Measurements from ENCODE around the gene TUFM. TPM values are rescaled to one million over a fixed set of nuclear protein-coding genes. Genes with fewer than 3 reads are reported as not detected.

TUFM gene
- total RNA-seq, 1 experiment from 2014 or later: 361 TPM

DNA sequence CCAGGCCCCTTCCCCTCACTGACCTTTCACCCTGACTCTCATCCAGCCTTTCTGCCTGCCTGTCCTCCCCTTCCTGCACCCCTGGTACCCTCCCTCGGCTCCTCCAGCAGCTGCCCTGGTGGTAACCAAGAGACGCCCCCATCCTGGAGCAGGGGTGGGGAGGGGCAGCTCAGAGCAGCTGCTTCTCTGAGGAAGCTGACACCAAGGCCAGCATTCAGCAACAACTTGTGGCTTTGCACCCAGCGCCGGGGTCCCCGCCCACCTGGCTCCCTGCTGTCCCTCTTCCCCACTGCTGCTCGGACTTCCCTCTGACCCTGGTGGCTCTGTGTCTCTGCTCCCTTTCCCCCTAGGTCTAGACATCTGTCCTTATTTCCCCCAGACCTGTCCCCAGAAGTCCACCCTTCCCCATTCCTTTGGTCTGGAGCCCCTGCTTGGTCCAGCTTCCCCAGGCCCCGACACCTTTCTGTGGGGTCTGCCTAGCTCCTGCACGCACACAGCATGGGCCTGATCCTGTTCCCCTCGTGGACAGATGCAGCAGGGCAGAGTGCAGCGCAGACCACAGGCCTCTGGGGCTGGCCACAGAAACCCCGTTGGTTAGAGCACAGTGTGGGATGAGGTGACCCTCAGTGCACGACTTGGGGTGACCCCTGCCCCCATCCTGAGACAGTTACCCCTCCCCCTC is 31.0 kb upstream of the TUFM start:
- ChIA-PET RAD21 (ENCODE audit: low non-redundant PET in 1 of 2, low total read pairs in 2 of 2, uncharacterized antibody in 2 of 2, unreplicated experiment in 2 of 2) (no interaction called here), CTCF (no interaction called here), POLR2A (no interaction called here)
- no TSS peak for BruUV-seq (replicated peaks)
- Histone ChIP-seq H3K4me3 (replicated peaks in 1 of 2; ENCODE audit: low read depth in 1 of 2, low read length in 2 of 2) (no peak overlapping the region), H3K9me3 (ENCODE audit: control insufficient read depth in 1 of 2, insufficient read depth in 1 of 2, low read depth in 1 of 2, low read length in 2 of 2) (no peaks in the 10 kb centered on the region), H2AFZ (ENCODE audit: low read depth, low read length, poor library complexity, severe bottlenecking) (no peak overlapping the region), H3K27ac (ENCODE audit: low read depth, low read length) (no peak overlapping the region), H3K4me1 (ENCODE audit: control insufficient read depth in 1 of 2, insufficient read depth in 2 of 2, low read length in 2 of 2) (peaks cover 5 to 17% of the 10 kb centered on the region in 2 experiments; a peak in 2 of 4 replicates), H4K20me1 (ENCODE audit: insufficient read depth) (no peaks in the 10 kb centered on the region), H3K9me2 (ENCODE audit: insufficient read depth) (no peaks in the 10 kb centered on the region), H3K27me3 (ENCODE audit: insufficient read depth, low read length) (no peaks in the 10 kb centered on the region), H3K79me2 (ENCODE audit: insufficient read depth, low read length) (no peaks in the 10 kb centered on the region), H3K9ac (ENCODE audit: low read length) (no peak overlapping the region), H3K36me3 (ENCODE audit: control insufficient read depth in 1 of 2, insufficient read depth in 2 of 2, low read length in 2 of 2) (peaks cover 6 to 9% of the 10 kb centered on the region in 2 experiments; a peak in 2 of 4 replicates), H3K4me2 (ENCODE audit: low read length) (no peak overlapping the region)
- no peak for DNase-seq (ENCODE audit: low read depth, low spot score)
- ATAC-seq: no peak
- TF ChIP-seq CEBPB (IDR thresholded peaks at IDR 0.05; ENCODE audit: low read depth): no peak
- no peak for TF ChIP-seq ZNF274 (IDR thresholded peaks at IDR 0.05; ENCODE audit: low read depth, low read length)
- no peak for TF ChIP-seq CBX3 (IDR thresholded peaks at IDR 0.05; ENCODE audit: low read depth)
- TF ChIP-seq SRF (IDR thresholded peaks at IDR 0.05; ENCODE audit: low read depth): no peak
- TF ChIP-seq YY1 (IDR thresholded peaks at IDR 0.05; ENCODE audit: extremely low read depth, insufficient replicate concordance, low read depth, low read length): no peak
- TF ChIP-seq, protein P1, sequence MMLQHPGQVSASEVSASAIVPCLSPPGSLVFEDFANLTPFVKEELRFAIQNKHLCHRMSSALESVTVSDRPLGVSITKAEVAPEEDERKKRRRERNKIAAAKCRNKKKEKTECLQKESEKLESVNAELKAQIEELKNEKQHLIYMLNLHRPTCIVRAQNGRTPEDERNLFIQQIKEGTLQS (IDR thresholded peaks at IDR 0.05): no peak
- no peak for TF ChIP-seq EZH2phosphoT487 (IDR thresholded peaks at IDR 0.05; ENCODE audit: borderline replicate concordance)
- TF ChIP-seq JUND (IDR thresholded peaks at IDR 0.05): no peak
- no peak for TF ChIP-seq ZFX (IDR thresholded peaks at IDR 0.05)
- no peak for TF ChIP-seq FOSL1 (IDR thresholded peaks at IDR 0.05; ENCODE audit: low read depth)
- no peak for TF ChIP-seq POLR2A (IDR thresholded peaks at IDR 0.05; ENCODE audit: borderline replicate concordance, extremely low read depth, insufficient read depth, insufficient read length)
- TF ChIP-seq REST (IDR thresholded peaks at IDR 0.05; ENCODE audit: low read depth): no peak
- TF ChIP-seq, protein P2, sequence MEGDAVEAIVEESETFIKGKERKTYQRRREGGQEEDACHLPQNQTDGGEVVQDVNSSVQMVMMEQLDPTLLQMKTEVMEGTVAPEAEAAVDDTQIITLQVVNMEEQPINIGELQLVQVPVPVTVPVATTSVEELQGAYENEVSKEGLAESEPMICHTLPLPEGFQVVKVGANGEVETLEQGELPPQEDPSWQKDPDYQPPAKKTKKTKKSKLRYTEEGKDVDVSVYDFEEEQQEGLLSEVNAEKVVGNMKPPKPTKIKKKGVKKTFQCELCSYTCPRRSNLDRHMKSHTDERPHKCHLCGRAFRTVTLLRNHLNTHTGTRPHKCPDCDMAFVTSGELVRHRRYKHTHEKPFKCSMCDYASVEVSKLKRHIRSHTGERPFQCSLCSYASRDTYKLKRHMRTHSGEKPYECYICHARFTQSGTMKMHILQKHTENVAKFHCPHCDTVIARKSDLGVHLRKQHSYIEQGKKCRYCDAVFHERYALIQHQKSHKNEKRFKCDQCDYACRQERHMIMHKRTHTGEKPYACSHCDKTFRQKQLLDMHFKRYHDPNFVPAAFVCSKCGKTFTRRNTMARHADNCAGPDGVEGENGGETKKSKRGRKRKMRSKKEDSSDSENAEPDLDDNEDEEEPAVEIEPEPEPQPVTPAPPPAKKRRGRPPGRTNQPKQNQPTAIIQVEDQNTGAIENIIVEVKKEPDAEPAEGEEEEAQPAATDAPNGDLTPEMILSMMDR (IDR thresholded peaks at IDR 0.05 in 2 of 3, conservative IDR thresholded peaks at IDR 0.05 in 1 of 3; ENCODE audit: borderline replicate concordance in 1 of 3, insufficient read depth in 1 of 3, low read depth in 2 of 3, low read length in 2 of 3): no peak
- no peak for TF ChIP-seq POLR2AphosphoS5 (IDR thresholded peaks at IDR 0.05; ENCODE audit: low read depth, low read length)
- no peak for TF ChIP-seq RAD21 (IDR thresholded peaks at IDR 0.05; ENCODE audit: low read depth)
- no peak for TF ChIP-seq MAX (IDR thresholded peaks at IDR 0.05)
- TF ChIP-seq ZBTB33 (IDR thresholded peaks at IDR 0.05; ENCODE audit: extremely low read depth, insufficient replicate concordance, low read length): no peak
- no peak for TF ChIP-seq TCF7L2 (IDR thresholded peaks at IDR 0.05; ENCODE audit: borderline replicate concordance, extremely low read depth, insufficient read depth, insufficient read length)
- TF ChIP-seq SP1 (IDR thresholded peaks at IDR 0.05; ENCODE audit: low read depth): no peak
- intact Hi-C loops (cut with micrococcal nuclease): loop anchor here (5.0 kb wide), 1 partner anchor 35 kb away; no protein-coding TSS in a partner anchor

Data from HCT116 (cell line).